Suppressor macrophage treated with lipopolysaccharide for 4 hours (primary cell): ENCODE data around the gene COMP.
"Not testable (repeated sequence)": the region's sequence is repeated elsewhere in the genome, so short reads cannot be mapped to it uniquely, and the experiment has no call there.

ENCODE experiments used
- DNase-seq: peaks from one replicate; pipeline ENCODE4 v3.0.0-alpha.2; 2020

The COMP gene

DNA sequence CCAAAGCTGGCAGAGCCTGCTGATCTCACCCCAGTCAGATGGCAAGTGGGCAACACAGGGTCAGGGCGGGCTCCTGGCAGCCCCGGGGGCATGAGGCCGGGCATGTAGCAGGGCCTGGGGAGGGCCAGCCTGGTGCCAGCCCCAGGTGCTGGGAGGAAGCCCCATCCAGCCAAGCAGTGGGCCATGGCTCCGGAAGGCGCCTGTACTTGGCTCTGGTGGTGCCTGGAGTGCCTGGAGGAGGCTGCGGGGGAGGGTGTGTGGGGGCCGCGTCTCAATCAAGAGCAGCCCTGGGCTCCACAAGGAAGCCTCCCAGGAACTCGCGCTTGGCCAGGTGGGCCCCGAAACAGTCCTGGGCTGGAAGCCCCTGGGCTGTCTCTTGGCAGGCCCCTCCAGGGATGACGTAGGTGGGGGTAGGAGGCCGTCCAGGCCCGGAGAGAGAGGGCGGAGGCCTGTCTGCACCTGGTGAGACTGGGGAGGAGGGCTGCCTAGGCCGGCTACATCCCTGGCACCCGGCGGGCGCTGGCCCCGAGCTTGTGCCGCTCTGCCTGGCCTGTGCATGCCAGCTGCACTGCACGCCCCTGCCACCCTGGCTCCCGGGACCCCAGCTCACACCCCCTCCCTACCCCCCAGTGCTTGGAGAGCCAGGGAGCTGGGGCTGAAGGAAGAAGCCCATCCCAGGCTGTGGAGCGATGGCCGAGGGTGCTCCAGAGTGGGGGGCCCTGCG is 45.9 kb downstream of the COMP start:
- DNase-seq = no peak

DNA sequence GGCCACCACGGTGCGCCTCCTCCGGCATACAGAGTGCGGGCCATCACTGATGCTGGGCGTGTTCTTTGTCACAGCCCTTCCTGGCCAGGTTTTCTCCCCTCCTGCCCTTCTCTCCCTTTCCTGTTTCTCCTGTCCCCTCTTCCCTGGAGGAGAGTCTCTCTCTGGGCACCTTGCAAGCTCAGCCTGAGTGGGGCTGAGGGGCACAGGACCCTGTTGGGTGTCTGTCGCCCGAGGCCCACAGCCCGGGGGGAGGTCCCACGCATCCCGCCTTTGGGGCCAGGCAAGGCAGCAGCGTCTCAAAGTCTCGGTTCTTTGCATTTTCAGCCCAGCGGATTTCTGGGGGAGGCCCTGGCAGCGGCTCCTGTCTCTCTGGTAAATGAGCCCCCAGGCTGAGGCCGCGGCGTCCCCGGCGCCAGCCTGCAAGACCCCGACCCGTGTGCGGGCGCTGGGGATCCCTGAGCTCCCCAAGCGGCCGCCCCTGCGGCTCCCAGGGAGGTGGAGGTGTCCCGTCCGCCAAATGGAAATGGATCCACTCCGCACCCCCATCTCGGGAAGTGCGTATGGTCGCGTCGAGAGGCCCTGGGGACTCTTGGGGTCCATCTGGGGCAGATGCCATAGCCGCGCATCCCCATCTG is 47.2 kb downstream of the COMP start:
- no peak for DNase-seq

DNA sequence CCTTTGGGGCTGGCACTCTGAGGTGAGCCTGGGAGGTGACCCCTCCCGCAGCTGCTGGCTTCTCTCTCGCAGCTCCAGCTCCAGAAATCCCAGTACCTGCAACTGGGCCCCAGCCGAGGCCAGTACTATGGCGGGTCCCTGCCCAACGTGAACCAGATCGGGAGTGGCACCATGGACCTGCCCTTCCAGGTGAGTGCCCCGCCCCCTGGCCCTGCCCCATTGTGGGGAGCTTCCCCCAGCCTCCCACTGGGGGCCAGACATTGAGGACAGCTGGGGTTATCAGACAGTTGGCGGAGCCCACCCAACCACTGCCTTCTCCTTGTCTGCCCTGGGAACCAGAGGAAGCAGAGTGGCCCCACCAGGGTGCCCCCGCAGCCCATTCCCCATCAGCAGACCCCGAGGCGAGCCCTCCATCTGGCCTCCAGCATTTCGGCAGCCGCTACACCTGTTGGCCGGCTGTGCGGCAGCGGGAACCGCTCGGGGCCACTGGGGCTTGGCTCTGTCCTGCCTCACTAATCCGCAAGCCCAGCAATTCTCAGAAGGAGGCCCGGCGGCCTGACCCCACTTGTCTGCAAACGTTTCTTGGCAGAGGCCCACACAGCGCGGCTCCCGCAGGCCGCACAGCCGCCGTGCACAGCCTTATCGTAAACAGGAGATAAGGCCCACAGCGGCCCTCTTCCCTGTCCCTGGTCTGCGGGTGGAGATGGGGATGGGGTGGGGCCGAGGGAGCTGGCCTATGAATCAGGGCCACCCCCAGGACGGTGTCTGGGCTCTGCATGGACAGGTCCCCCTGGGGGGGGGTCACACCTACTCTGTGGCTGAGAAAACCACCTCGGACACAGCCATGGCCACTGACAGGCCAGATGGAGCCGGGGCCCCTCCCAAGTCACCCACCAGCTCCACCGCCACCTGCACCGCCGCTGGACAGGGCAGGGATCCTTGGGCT is 48.0 kb downstream of the COMP start:
- DNase-seq = no peak

GRCh38 chr19:18742324-18742723 is 48.8 kb downstream of the COMP start:
- no peak for DNase-seq

DNA sequence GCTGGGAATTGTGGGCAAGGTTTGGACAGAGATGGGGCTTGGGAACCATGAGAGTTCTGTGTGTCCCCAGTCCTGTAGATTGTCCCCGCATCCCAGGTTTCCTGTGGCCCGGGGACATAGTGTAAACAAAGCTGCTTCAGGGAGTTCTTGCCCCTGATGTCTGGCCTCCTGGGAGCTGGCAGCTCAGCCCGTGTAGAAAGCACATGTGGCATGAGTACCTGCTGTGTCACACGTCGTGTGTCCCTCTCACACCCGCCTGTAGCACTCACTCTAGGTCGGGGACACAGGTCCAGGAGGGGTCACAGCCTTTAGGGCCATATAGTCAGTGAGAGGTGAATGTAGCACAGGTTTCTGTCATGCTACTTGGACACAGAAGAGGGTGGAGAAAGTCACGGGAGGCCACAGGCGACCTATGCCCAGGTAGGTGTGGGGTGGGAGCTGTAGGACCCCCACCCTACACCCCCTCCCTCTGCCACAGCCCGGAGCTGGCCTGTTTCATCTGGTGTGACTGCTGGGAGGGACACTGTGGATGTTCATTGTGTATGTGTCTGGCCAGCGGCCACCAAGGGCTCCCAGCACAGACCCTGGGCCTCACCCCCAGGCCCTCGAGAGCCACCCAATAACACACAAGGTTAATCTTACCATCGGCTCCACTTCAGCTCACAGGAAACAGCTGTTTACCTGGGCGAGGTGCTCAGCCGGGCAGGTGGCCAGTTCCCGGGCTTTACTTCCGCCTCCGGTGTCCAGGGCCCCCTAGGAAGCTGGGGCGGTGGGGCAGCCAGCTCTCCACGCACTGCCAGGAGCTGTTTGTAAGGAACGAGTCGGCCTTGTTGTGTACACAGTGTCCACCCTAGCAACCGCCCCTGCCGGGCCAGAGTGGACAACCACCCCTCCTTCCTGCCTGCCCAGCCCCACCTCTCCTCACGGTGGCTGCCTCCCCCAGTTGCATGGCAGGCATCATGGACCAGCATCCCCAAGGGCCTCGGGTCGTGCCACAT is 49.7 kb downstream of the COMP start:
- no peak for DNase-seq

DNA sequence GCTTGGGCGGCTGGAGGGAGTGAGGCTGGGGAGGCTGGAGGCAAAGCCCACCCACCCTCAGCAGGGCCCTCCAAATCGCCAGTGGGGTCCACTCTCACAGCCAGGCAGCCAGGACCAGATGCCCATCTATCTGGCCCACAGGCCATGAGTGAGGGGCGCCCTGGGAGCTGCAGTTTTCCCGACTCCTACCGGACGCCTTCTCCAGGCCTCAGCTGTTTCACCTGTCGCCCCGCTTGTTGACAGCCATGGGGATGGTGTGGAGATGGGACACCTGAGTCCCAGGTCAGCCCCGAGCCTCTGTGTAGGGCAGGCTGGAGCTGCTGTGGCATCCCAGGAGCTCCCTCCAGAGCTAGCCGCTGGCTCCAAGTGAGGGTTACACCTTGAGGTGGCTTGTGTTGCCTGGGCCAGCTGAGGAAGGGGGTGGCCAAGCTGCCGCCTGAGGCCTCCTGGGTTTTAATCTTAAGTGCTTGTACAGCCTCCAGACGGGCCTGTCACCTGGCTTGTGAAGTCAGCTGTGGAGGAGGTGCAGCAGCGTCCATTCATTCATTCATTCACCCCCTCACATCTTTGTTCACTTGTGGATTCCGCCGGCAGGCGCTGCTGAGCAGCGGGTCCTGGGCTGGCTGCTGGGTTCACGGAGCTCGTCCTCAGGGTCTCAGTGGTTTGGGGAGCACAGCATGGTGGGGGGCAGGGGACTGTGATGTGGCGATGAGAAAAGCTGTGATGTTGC is 52.0 kb downstream of the COMP start:
- DNase-seq = no peak

- no peak for DNase-seq
Measured at GRCh38 chr19:18737954-18738351, 53.2 kb downstream of the COMP start.

GRCh38 chr19:18737337-18737953 is 53.7 kb downstream of the COMP start:
- DNase-seq = no peak

- no peak for DNase-seq
Measured at GRCh38 chr19:18736415-18737336, 54.4 kb downstream of the COMP start.

GRCh38 chr19:18735752-18736151 is 55.4 kb downstream of the COMP start:
- no peak for DNase-seq

DNA sequence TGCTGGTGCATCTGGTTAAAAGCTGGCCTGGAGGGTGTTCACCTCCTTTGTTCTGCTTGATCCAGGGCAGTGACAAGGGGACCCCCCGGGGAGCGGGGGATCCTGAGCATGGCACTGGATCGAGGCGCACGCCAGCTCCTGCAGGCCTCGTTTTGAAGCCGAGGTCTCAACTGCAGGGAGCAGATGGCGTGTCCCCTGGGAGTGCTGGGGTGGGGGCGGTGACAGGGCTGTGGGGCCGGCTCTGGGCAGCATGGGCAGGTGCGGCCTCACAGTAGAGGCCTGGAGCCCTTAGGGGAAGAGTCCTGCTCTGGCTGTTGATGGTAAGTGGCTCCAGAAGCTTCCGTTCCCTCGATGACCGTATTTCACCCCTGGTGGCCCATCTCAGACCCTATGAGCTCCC is 55.8 kb downstream of the COMP start:
- DNase-seq = no peak

DNA sequence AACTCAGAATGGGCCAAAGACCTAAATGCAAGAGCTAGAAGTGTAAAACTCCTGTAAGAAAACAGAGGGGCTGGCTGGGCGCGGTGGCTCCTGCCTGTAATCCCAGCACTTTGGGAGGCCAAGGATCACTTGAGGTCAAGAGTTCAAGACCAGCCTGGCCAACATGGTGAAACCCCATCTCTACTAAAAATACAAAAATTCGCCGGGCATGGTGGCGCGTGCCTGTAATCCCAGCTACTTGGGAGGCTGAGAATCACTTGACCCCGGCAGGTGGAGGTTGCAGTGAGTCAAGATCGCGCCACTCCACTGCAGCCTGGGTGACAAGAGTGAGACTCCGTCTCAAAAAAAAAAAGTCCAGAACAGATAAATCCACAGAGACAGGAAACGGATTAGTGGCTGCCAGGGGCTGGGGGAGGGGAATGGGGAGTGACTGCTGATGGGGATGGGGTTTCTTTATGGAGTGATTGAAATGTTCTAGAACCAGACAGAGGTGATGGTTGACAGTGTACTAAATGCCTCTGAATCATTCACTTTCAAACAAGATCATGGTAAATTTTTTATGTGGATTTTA is 57.3 kb downstream of the COMP start:
- DNase-seq = not testable (repeated sequence)

GRCh38 chr19:18733196-18733647 is 57.9 kb downstream of the COMP start:
- no peak for DNase-seq
